GM12878 (cell line): ENCODE measurements around the gene PKN3.

Source experiments
- CEBPB ChIP-seq, 2 experiments: fragments of 150-350 bp in 1 of 2; IDR thresholded peaks; 2 replicates each; pipeline ENCODE4 v1.6.1; 2012 to 2014; ENCODE audit warnings: low read depth in 2 of 2, low read length in 2 of 2, borderline replicate concordance in 1 of 2, inconsistent platforms in 1 of 2
- EP300 ChIP-seq, 2 experiments: fragments of 150-350 bp in 1 of 2; IDR thresholded peaks; 2 replicates each; pipeline ENCODE4 v1.6.1; 2011 to 2012; ENCODE audit warnings: low read depth in 2 of 2, low read length in 2 of 2, borderline replicate concordance in 1 of 2, improper control_type of control experiment in 1 of 2, inconsistent platforms in 1 of 2; ENCODE audit not compliant: control insufficient read depth in 1 of 2
- EZH2 ChIP-seq: IDR thresholded peaks from 2 replicates; pipeline ENCODE4 v1.6.1; 2012; ENCODE audit warnings: low read depth, mild to moderate bottlenecking, control low read depth, inconsistent platforms, low read length, borderline replicate concordance; ENCODE audit not compliant: control insufficient read depth
- GABPA ChIP-seq: IDR thresholded peaks from 2 replicates; pipeline ENCODE4 v1.6.1; 2014; ENCODE audit warnings: antibody characterized with exemption, low read depth, mild to moderate bottlenecking, inconsistent platforms
- POLR2A ChIP-seq: IDR thresholded peaks from 2 replicates; pipeline ENCODE4 v1.6.1; 2011; ENCODE audit warnings: low read depth, mild to moderate bottlenecking, low read length
- POLR2AphosphoS2 ChIP-seq: IDR thresholded peaks from 2 replicates; pipeline ENCODE4 v1.6.1; 2011; ENCODE audit warnings: low read depth, mild to moderate bottlenecking, low read length, improper control_type of control experiment, moderate library complexity
- POLR2AphosphoS5 ChIP-seq: IDR thresholded peaks from 2 replicates; pipeline ENCODE4 v1.6.1; 2011; ENCODE audit warnings: mild to moderate bottlenecking, low read length, inconsistent platforms
- RAD21 ChIP-seq: IDR thresholded peaks from 2 replicates; pipeline ENCODE4 v1.6.1; 2011; ENCODE audit warnings: mild to moderate bottlenecking, low read depth, low read length, moderate library complexity; ENCODE audit not compliant: insufficient read depth
- RAD51 ChIP-seq: fragments of 450-650 bp; IDR thresholded peaks from 2 replicates; pipeline ENCODE4 v1.6.1; 2016; ENCODE audit warnings: moderate library complexity, mild to moderate bottlenecking, inconsistent platforms
- SIN3A ChIP-seq: IDR thresholded peaks from 2 replicates; pipeline ENCODE4 v1.6.1; 2012; ENCODE audit warnings: low read depth, low read length, improper control_type of control experiment
- TAF1 ChIP-seq: IDR thresholded peaks from 2 replicates; pipeline ENCODE4 v1.6.1; 2011; ENCODE audit warnings: mild to moderate bottlenecking, low read depth, low read length, borderline replicate concordance
- ZNF274 ChIP-seq: IDR thresholded peaks from one replicate; pipeline ENCODE4 v1.8.0; 2011; ENCODE audit not compliant: insufficient read length, insufficient read depth
- TF ChIP-seq, protein P1 (sequence below), 3 experiments: IDR thresholded peaks in 2 of 3; conservative IDR thresholded peaks in 1 of 3; 2 replicates each; pipeline ENCODE4 v1.5.1; 2011; ENCODE audit warnings: low read depth in 3 of 3, low read length in 3 of 3, mild to moderate bottlenecking in 3 of 3, control low read depth in 2 of 3, moderate library complexity in 2 of 3, inconsistent platforms in 1 of 3, mixed read lengths in 1 of 3; ENCODE audit not compliant: control insufficient read depth in 2 of 3, insufficient read depth in 1 of 3; ENCODE audit errors: extremely low read depth in 1 of 3

DNA sequence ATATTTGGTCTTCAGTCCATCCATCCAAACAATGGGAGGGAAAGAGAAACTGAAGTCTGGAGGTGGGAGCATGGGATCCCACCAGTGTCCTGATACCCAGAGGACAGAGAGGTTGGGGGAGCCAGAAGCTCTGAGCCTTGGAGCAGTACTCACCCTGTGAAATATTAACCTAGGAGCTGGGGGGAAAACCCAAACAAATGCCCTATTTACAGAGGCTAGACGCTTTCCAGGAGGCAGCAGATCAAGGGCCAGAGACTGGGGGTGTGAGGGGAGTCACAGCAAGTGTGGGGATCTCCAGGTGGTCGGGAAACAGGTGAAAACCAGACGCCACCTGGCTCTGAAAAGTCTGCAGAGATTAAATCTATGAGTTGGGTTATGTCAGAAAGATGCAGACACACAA is 63.2 kb downstream of the PKN3 start:
- TF ChIP-seq, protein P1, sequence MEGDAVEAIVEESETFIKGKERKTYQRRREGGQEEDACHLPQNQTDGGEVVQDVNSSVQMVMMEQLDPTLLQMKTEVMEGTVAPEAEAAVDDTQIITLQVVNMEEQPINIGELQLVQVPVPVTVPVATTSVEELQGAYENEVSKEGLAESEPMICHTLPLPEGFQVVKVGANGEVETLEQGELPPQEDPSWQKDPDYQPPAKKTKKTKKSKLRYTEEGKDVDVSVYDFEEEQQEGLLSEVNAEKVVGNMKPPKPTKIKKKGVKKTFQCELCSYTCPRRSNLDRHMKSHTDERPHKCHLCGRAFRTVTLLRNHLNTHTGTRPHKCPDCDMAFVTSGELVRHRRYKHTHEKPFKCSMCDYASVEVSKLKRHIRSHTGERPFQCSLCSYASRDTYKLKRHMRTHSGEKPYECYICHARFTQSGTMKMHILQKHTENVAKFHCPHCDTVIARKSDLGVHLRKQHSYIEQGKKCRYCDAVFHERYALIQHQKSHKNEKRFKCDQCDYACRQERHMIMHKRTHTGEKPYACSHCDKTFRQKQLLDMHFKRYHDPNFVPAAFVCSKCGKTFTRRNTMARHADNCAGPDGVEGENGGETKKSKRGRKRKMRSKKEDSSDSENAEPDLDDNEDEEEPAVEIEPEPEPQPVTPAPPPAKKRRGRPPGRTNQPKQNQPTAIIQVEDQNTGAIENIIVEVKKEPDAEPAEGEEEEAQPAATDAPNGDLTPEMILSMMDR (IDR thresholded peaks at IDR 0.05 in 2 of 3, conservative IDR thresholded peaks at IDR 0.05 in 1 of 3; ENCODE audit: control insufficient read depth in 2 of 3, extremely low read depth in 1 of 3, insufficient read depth in 1 of 3, low read depth in 3 of 3, low read length in 3 of 3): no peak
- TF ChIP-seq ZNF274: no peak
- no peak for TF ChIP-seq EP300 (IDR thresholded peaks at IDR 0.05; ENCODE audit: borderline replicate concordance in 1 of 2, control insufficient read depth in 1 of 2, low read depth in 2 of 2, low read length in 2 of 2)
- no peak for TF ChIP-seq POLR2AphosphoS2
- TF ChIP-seq GABPA: no peak
- TF ChIP-seq POLR2AphosphoS5: no peak
- TF ChIP-seq POLR2A: no peak
- TF ChIP-seq TAF1: no peak
- no peak for TF ChIP-seq CEBPB (IDR thresholded peaks at IDR 0.05; ENCODE audit: borderline replicate concordance in 1 of 2, low read depth in 2 of 2, low read length in 2 of 2)
- no peak for TF ChIP-seq SIN3A
- no peak for TF ChIP-seq RAD51
- no peak for TF ChIP-seq EZH2
- no peak for TF ChIP-seq RAD21
